Stimulated activated CD4-positive, alpha-beta T cell treated with anti-CD3 and anti-CD28 coated beads, TNF-alpha, amount 100 ng/mL, for 24 hours (primary cell): ENCODE data around the gene SEPTIN1.
"Not testable (repeated sequence)": the region's sequence is repeated elsewhere in the genome, so short reads cannot be mapped to it uniquely, and the experiment has no call there.

Experiments
- DNase-seq, 3 experiments: peaks; one replicate each; pipeline ENCODE4 v3.0.0-alpha.2; 2020; ENCODE audit warnings: low read depth in 3 of 3

SEPTIN1 gene

GRCh38 chr16:30401768-30402425 is 19.5 kb upstream of the SEPTIN1 start:
- DNase-seq, result no peak

DNA sequence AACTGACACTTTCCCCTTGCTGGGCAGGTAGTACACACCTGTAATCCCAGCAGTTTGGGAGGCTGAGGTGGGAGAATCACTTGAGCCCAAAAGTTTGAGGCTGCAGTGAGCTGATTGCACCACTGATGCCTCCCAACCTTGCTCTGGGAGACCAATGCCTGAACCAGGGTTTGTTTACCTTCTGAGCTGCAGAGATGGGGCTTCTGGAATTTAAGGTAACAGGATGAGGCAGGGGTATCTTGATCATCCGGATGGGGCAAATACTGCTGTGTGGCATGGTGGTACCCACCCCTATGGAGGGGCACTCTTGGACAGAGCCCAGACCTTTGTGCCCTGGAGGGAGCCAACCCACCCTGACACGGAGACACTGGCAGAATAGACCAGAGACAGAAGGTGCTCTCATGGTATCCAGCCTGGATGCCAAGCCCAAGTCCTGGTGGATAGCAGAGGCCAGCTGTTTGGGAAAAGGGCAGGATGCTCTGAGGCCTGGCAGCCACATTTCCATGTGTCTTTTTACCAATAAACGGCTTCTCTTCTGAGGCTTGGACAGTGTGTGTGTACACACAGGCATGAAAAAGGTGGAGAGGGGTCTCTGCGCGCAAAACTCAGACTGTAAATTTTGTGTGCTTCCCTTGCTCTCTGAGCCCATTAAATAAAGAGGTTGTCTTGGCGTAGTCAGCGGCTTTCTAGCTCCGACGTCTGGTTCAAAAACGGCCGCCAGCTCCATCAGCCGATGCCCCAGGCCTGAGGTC is 17.2 kb upstream of the SEPTIN1 start:
- DNase-seq, result no peak

DNA sequence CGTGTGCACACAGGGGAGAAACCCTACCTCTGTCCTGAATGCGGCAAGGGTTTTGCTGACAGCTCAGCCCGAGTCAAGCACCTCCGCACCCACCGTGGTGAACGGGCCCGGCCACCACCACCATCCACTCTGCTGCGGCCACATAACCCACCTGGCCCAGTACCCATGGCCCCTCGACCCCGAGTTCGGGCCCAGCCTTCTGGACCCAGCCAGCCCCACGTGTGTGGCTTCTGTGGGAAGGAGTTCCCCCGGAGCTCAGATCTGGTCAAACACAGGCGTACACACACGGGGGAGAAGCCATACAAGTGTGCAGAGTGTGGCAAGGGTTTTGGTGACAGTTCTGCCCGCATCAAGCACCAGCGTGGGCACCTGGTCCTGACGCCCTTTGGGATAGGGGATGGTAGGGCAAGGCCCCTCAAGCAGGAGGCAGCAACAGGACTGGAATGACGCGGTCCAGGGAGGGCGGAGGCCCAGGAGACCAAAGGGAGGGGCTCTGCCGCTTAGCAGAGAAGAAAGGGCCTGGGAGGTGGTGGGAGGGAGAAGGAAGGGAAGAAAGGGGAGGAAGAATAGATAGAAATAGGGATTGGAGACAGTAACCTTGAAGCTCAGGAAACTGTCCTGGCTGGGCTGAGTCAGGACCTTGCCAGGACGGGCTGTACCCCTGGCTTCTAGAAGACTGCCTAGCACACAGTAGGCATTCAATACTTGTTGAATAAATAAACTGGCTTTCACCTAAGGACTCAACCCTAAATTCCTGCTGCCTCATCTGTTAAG is 16.5 kb upstream of the SEPTIN1 start:
- DNase-seq, result no peak

- DNase-seq, result no peak
These were observed 15.7 kb upstream of the SEPTIN1 start for GRCh38 chr16:30397776-30398660.

DNA sequence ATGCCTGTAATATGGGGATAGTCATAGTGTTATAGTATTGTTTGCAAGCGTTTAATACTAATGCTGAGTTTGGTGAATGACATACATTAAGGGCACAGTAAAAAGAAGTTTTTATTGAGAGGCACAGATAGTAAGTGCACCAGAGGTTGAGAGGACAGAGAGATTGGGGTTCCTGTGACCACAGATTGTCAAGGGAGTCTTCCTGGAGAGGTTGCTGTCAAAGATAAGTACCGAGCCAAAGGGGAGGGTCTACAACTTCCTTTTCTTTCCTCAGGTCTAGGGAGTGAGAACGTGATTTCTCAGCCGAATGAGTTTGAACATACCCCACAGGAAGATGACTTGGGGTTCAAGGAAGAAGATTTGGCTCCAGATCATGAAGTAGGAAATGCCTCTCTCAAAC is 14.7 kb upstream of the SEPTIN1 start:
- no peak for DNase-seq

GRCh38 chr16:30396627-30397026 is 14.3 kb upstream of the SEPTIN1 start:
- DNase-seq, result not testable (repeated sequence)

DNA sequence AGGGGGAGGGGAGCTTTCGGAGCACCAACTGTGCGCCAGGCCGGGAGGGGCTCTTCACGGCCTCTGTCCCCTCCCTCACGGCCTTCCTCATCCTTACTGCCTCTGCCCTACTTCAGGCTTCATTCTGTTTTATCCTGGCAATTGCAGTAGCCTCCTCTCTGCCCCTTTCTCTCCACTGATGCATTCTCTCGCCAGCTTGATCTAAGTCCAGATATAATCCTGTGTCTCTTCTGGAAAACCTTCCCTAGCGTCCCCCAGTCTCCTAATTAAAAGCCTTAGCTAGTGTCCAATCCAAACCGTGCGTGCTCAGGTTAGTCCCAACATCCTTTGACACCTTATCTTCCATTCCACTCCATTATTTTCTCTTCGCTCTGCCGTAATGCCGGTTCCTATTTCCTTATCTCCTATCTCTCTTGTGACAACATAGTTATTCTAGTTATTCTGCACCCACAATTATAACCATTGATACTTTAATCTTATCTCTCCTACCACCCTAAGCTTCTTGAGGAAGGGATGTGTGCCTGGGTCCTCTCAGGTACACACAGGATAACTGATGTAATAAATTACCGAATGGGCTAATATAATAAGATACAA is 13.7 kb upstream of the SEPTIN1 start:
- no peak for DNase-seq

GRCh38 chr16:30395155-30395991 is 13.0 kb upstream of the SEPTIN1 start, which contains the start of gene ZNF48:
TSS of gene ZNF48 (plus strand) at chr16:30395420. CDS start at chr16:30395795, 375 bp downstream.
- peak in 2 of 3 experiments; percentile 16 to 61 for DNase-seq

GRCh38 chr16:30394592-30395154 is 12.3 kb upstream of the SEPTIN1 start:
- DNase-seq, result no peak

GRCh38 chr16:30383521-30383920 is 1.2 kb upstream of the SEPTIN1 start:
- DNase-seq, result no peak

- no peak for DNase-seq
These were observed 895 bp downstream of the SEPTIN1 start for GRCh38 chr16:30381291-30382041.

- DNase-seq, result no peak
These were observed 1.6 kb downstream of the SEPTIN1 start for GRCh38 chr16:30380803-30381208.

GRCh38 chr16:30380072-30380802 is 2.1 kb downstream of the SEPTIN1 start:
- DNase-seq, result no peak

GRCh38 chr16:30379158-30379783 is 3.1 kb downstream of the SEPTIN1 start:
- no peak for DNase-seq

DNA sequence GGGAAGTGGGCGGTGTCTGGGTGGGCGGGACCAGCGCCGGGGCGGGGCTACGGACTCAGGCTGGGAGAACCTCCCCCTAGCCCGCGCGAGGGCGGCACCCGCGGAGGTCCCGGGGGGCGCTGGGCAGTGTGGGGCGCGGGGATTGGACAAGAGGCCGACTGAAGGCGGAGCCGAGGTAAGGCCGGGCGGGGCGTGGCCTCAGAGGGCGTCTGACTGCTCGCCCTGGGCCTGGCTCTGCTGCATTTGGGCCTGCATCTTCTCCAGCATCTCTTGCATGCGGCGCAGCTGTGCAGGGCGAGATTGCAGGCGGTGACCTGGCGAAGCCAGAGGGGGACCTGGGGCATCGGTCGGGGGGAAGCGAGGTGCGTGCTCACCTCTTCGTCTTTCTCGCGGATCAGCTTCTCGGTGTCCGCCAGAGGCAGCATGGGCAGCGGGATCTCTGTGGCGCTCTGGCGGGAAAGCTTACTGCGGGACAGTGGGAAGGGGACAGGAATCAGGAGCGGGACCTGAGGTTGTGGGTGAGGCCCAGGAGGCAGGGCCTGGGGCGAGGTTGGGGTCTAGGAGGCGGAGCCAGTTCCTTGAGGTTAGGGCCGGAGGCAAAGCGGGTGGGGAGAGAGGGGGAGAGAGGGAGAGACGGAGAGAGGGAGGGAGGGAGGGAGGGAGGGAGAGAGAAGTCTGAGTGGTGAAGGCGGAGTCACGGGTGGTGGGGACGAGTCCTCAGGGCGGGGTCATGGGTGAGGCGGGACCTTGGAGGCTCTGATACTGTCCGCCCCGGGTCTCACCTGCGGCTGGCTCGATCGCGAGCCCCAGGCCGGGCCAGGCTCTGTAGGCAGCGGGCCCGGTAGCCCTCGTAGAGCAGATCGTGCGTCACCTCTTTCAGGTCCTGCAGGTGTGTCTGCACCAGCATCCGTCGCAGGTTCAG is 3.9 kb downstream of the SEPTIN1 start:
- peak; percentile 97 to 99 (median 99) for DNase-seq

GRCh38 chr16:30377812-30378235 is 4.5 kb downstream of the SEPTIN1 start:
- peak; percentile 62 to 85 (median 71) for DNase-seq
